Large intestine (tissue), 3 donors: ENCODE measurements around the gene SLC6A11. TPM values are rescaled to one million over a fixed set of nuclear protein-coding genes. Genes with fewer than 3 reads are reported as not detected.

Experiments
- DNase-seq, 2 donors: peaks; one replicate each; pipeline versions ENCODE4 v3.0.0 to v3.0.0-alpha.2; 2013
- H3K27ac ChIP-seq: one replicate; pipeline ENCODE4 v1.5.1; 2013; ENCODE audit warnings: low read length
- H3K27me3 ChIP-seq: 2 replicates; pipeline ENCODE4 v1.6.1; 2013; ENCODE audit warnings: low read length; ENCODE audit not compliant: control insufficient read depth, insufficient read depth
- H3K36me3 ChIP-seq: 2 replicates; pipeline ENCODE4 v1.6.1; 2013; ENCODE audit warnings: low read length; ENCODE audit not compliant: control insufficient read depth, insufficient read depth
- H3K4me1 ChIP-seq: one replicate; pipeline ENCODE4 v1.6.1; 2013; ENCODE audit warnings: low read length; ENCODE audit not compliant: control insufficient read depth, insufficient read depth
- H3K4me3 ChIP-seq: one replicate; pipeline ENCODE4 v1.5.1; 2013; ENCODE audit warnings: low read length
- H3K9me3 ChIP-seq: one replicate; pipeline ENCODE4 v1.6.1; 2013; ENCODE audit warnings: mild to moderate bottlenecking, low read depth, low read length, moderate library complexity; ENCODE audit not compliant: control insufficient read depth
- WGBS: methylation state at CpG from one replicate; pipeline ENCODE4 v1.1.5; 2013; ENCODE audit warnings: low lambda C conversion rate; ENCODE audit not compliant: insufficient coverage; 5-methylcytosine and 5-hydroxymethylcytosine counted together
- polyA plus RNA-seq: library from polyadenylated mRNA; unstranded; fragments of 120-200 nt; gene quantifications from one replicate; pipeline ENCODE4 v1.2.1, GENCODE V29; 2013

The SLC6A11 gene
- polyA plus RNA-seq, 1 donor = 0.07 TPM

- no peak overlapping the region for H3K27ac ChIP-seq
- H3K36me3 ChIP-seq = no peaks in the 10 kb centered on the region
- no peak overlapping the region for H3K4me3 ChIP-seq
- H3K27me3 ChIP-seq = no peaks in the 10 kb centered on the region
- no peak for DNase-seq
- 100% methylated on average over 1 of the region's 8 CpGs for WGBS
- H3K9me3 ChIP-seq = no peaks in the 10 kb centered on the region
- no peaks in the 10 kb centered on the region for H3K4me1 ChIP-seq
Measured at GRCh38 chr3:10855871-10856662, 40.0 kb downstream of the SLC6A11 start.

DNA sequence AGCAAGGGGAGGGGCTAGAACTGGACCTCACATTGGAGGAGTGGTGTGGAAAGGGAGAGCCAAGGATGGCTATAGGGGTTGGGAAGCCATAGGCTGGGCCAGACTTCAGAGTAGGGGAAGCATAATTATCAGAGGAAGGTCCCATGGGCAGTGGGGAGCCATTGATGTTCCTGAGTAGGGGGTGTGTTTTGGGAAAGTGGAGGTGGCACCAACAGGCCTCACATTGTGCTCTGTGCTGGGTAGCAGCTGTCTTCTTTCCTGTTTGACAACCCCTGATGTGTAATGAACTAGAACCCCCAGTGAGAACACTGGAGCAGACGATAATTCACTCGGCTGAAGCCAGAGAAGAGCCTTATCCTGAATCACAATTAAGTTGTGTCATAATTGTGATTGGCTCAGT, 41.2 kb downstream of the SLC6A11 start:
- Histone ChIP-seq H3K36me3 (no peaks in the 10 kb centered on the region), H3K27ac (no peak overlapping the region), H3K9me3 (no peaks in the 10 kb centered on the region), H3K4me3 (no peak overlapping the region), H3K4me1 (no peaks in the 10 kb centered on the region), H3K27me3 (no peaks in the 10 kb centered on the region)
- DNase-seq = no peak
- no CpG with 5 or more reads among the region's 2 CpGs for WGBS

GRCh38 chr3:10858091-10858490, 42.1 kb downstream of the SLC6A11 start:
- H3K36me3 ChIP-seq = no peaks in the 10 kb centered on the region
- no peak overlapping the region for H3K27ac ChIP-seq
- no peak for DNase-seq
- WGBS = no CpG with 5 or more reads among the region's 3 CpGs
- no peak overlapping the region for H3K4me3 ChIP-seq
- no peaks in the 10 kb centered on the region for H3K4me1 ChIP-seq
- no peaks in the 10 kb centered on the region for H3K9me3 ChIP-seq
- no peaks in the 10 kb centered on the region for H3K27me3 ChIP-seq

DNA sequence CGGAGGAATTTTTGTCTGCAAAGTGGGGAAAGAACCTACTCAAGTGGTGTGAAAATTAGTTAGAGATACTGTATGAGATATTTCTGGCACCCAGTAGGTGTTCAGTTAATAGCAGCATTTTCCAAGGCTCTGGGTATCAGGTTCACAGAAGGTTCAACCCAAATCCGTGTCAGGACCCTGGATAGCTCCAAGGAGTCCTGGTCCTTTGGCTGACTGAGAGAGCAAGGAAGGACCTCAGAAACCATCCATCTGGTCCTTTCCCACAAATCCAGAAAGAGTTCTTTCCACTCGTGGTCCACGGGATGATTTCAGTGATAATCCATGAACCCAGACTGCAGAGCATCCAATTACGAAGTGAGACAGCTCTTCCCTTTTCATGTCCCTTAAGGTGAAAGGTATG, 51.4 kb downstream of the SLC6A11 start:
- H3K36me3 ChIP-seq = no peaks in the 10 kb centered on the region
- H3K9me3 ChIP-seq = no peaks in the 10 kb centered on the region
- H3K4me3 ChIP-seq = no peak overlapping the region
- no peaks in the 10 kb centered on the region for H3K4me1 ChIP-seq
- no peak overlapping the region for H3K27ac ChIP-seq
- no CpG with 5 or more reads among the region's 5 CpGs for WGBS
- DNase-seq = no peak
- no peaks in the 10 kb centered on the region for H3K27me3 ChIP-seq

DNA sequence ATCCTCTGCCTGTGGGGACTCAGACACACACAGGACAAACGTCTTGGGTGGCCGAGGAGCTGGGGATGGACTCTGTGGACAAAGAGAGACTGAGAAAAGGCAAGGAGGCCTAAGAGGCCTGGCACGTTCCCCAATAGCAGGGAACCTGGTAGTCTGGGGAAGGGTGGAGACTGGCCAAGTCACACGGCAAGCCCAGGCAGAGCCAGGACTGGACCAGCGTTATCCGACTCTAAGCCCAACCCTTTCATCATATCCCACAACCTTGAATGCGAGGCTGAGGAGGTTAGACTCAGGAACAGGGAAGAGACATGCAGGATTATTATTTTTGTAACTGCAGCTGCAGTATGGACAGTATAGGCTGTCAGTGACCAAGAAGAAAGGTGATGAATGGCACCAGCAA, 53.4 kb downstream of the SLC6A11 start:
- no peak for DNase-seq
- Histone ChIP-seq H3K27ac (no peak overlapping the region), H3K4me3 (no peak overlapping the region), H3K9me3 (no peaks in the 10 kb centered on the region), H3K27me3 (no peaks in the 10 kb centered on the region), H3K36me3 (no peaks in the 10 kb centered on the region), H3K4me1 (no peaks in the 10 kb centered on the region)
- WGBS = no CpG with 5 or more reads among the region's 7 CpGs

DNA sequence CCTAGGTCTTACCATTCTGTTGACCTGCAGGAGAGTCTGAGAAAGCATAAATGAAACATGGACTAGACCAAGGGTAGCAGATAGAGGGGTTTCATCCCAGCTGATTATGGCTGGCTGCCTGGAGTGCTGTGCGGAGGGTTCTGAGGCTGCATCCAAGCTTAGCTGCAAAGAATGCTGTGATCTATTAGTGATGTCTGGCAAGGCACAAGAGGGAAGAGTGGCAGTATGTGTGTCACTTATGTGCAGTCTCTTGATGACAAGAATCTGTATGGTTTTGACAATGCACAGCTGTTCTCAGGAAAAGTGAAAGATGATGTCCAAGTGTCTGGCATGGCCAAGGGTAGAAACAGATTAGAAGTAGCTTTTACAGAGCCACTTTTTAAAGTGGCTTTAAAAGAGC, 54.3 kb downstream of the SLC6A11 start:
- Histone ChIP-seq H3K4me1 (no peaks in the 10 kb centered on the region), H3K27me3 (no peaks in the 10 kb centered on the region), H3K9me3 (no peaks in the 10 kb centered on the region), H3K36me3 (no peaks in the 10 kb centered on the region), H3K27ac (no peak overlapping the region), H3K4me3 (no peak overlapping the region)
- DNase-seq = no peak
- WGBS = no CpG with 5 or more reads among the region's 1 CpG

DNA sequence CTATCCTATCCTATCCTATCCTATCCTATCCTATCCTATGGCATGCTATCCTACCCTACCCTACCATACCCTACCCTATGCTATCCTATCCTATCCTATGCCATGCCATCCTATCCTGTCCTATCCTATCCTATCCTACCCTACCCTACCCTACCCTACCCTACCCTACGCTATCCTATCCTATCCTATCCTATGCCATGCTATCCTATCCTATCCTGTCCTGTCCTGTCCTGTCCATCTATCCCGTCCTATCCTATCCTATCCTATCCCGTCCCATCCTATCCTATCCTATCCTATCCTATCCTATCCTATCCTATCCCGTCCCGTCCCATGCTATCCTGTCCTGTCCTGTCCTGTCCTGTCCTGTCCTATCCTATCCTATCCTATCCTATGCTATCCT, 57.4 kb downstream of the SLC6A11 start:
- H3K27me3 ChIP-seq = no peaks in the 10 kb centered on the region
- no peak overlapping the region for H3K27ac ChIP-seq
- 80% methylated on average over 5 of the region's 5 CpGs for WGBS
- no peak overlapping the region for H3K4me3 ChIP-seq
- H3K9me3 ChIP-seq = no peaks in the 10 kb centered on the region
- no peaks in the 10 kb centered on the region for H3K4me1 ChIP-seq
- H3K36me3 ChIP-seq = no peaks in the 10 kb centered on the region
- no peak for DNase-seq

DNA sequence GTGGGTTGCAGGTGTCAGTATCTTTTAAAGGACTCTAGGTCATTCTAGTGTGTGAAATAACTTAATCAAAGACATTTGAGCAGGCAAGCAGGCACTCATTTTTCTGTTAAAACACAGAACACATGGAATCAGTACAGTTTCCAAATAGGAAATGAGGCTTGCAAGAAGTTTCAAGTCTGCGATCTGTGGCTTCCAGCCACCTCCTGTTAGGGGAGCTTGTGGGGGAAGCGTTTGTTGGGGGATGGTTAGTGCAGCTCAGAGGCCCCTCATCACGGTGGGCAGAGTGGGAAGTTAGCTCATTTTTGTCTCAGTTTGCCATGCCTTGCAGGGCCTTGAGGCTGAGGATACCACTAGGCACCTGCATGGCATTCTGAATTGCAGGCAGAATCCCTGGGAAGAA, 59.9 kb downstream of the SLC6A11 start:
- Histone ChIP-seq H3K36me3 (no peaks in the 10 kb centered on the region), H3K4me3 (no peak overlapping the region), H3K4me1 (no peaks in the 10 kb centered on the region), H3K9me3 (no peaks in the 10 kb centered on the region), H3K27me3 (no peaks in the 10 kb centered on the region), H3K27ac (no peak overlapping the region)
- no peak for DNase-seq
- WGBS = no CpG with 5 or more reads among the region's 3 CpGs

DNA sequence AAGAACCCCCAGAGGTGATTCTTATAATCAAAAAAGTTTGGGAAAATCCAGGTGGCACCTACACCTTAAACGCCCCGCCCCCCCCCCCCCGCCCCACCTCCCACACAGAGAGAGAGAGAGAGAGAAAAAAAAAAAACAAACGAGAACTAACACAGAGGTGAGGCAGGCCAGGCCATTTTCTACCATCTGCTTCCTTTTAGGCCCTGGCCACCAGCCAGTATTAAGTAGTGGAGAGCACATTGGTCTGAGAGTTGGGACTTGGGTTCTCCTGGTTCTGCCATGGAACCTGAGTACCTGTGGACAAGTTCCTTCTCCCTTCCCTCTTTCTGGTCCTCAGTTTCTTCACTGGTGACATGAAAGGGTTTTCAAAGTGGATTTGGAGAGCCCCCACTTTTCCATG, 60.6 kb downstream of the SLC6A11 start:
- Histone ChIP-seq H3K27me3 (no peaks in the 10 kb centered on the region), H3K36me3 (no peaks in the 10 kb centered on the region), H3K4me1 (no peaks in the 10 kb centered on the region), H3K4me3 (no peak overlapping the region), H3K27ac (no peak overlapping the region), H3K9me3 (no peaks in the 10 kb centered on the region)
- no peak for DNase-seq
- no CpG with 5 or more reads among the region's 4 CpGs for WGBS

- no peaks in the 10 kb centered on the region for H3K27me3 ChIP-seq
- no peaks in the 10 kb centered on the region for H3K36me3 ChIP-seq
- no peaks in the 10 kb centered on the region for H3K4me1 ChIP-seq
- H3K4me3 ChIP-seq = no peak overlapping the region
- no peaks in the 10 kb centered on the region for H3K9me3 ChIP-seq
- WGBS = no CpG with 5 or more reads among the region's 14 CpGs
- no peak overlapping the region for H3K27ac ChIP-seq
- no peak for DNase-seq
Measured at GRCh38 chr3:10882851-10883250, 66.8 kb downstream of the SLC6A11 start.
